ENCODE data around the gene REM1. TPM values are rescaled to one million over a fixed set of nuclear protein-coding genes. Genes with fewer than 3 reads are reported as not detected.

The REM1 gene
- total and polyA plus RNA-seq, 2 experiments from 2014 or later: 0.28 TPM; not detected in 1

GRCh38 chr20:31505903-31506302 is 30.8 kb downstream of the REM1 start (continued):
- TF ChIP-seq CTCF (conservative IDR thresholded peaks at IDR 0.05; ENCODE audit: low read depth in 2 of 2) (no peak), POLR2AphosphoS5 (IDR thresholded peaks at IDR 0.05; ENCODE audit: low read depth) (no peak), STAT1 (IDR thresholded peaks at IDR 0.05; ENCODE audit: unreplicated experiment) (no peak), CREB1 (CRISPR knock-in tag; IDR thresholded peaks at IDR 0.05; ENCODE audit: low read depth) (no peak), NANOG (IDR thresholded peaks at IDR 0.05; ENCODE audit: borderline replicate concordance) (no peak)
- TF ChIP-seq, protein P1, sequence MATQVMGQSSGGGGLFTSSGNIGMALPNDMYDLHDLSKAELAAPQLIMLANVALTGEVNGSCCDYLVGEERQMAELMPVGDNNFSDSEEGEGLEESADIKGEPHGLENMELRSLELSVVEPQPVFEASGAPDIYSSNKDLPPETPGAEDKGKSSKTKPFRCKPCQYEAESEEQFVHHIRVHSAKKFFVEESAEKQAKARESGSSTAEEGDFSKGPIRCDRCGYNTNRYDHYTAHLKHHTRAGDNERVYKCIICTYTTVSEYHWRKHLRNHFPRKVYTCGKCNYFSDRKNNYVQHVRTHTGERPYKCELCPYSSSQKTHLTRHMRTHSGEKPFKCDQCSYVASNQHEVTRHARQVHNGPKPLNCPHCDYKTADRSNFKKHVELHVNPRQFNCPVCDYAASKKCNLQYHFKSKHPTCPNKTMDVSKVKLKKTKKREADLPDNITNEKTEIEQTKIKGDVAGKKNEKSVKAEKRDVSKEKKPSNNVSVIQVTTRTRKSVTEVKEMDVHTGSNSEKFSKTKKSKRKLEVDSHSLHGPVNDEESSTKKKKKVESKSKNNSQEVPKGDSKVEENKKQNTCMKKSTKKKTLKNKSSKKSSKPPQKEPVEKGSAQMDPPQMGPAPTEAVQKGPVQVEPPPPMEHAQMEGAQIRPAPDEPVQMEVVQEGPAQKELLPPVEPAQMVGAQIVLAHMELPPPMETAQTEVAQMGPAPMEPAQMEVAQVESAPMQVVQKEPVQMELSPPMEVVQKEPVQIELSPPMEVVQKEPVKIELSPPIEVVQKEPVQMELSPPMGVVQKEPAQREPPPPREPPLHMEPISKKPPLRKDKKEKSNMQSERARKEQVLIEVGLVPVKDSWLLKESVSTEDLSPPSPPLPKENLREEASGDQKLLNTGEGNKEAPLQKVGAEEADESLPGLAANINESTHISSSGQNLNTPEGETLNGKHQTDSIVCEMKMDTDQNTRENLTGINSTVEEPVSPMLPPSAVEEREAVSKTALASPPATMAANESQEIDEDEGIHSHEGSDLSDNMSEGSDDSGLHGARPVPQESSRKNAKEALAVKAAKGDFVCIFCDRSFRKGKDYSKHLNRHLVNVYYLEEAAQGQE (IDR thresholded peaks at IDR 0.05; ENCODE audit: unreplicated experiment): no peak

- H3K4me2 ChIP-seq: no peak overlapping the region
- H3F3A ChIP-seq (replicated peaks; ENCODE audit: low read depth): peaks cover 3% of the 10 kb centered on the region; the same call in 1 of the 2 replicates
- no peaks in the 10 kb centered on the region; the same call in 2 of the 3 replicates for H3K4me1 Mint-ChIP-seq
- H3K36me3 ChIP-seq (ENCODE audit: insufficient read depth): no peaks in the 10 kb centered on the region
- no peak for ATAC-seq
- H3K27ac Mint-ChIP-seq: no peak overlapping the region
- H3K27me3 Mint-ChIP-seq (ENCODE audit: insufficient read depth, low read depth, poor library complexity): peaks cover 16% of the 10 kb centered on the region
- no peaks in the 10 kb centered on the region for H3K9me2 ChIP-seq (ENCODE audit: insufficient read depth)
- no peak overlapping the region for H3K4me3 Mint-ChIP-seq
- TF ChIP-seq CREB1 (CRISPR knock-in tag; IDR thresholded peaks at IDR 0.05; ENCODE audit: low read depth): no peak
- TF ChIP-seq CTCF (conservative IDR thresholded peaks at IDR 0.05; ENCODE audit: low read depth in 2 of 2): 0 out of 4 replicates have a peak, but pooled peaks of 1 of the 2 experiments have one; percentile 9
- no peak for TF ChIP-seq ZNF331 (CRISPR knock-in tag; IDR thresholded peaks at IDR 0.05; ENCODE audit: low read depth)
- TF ChIP-seq JUNB (IDR thresholded peaks at IDR 0.05; ENCODE audit: unreplicated experiment): no peak
- no peaks in the 10 kb centered on the region; the same call in 2 of the 3 replicates for H3K36me3 Mint-ChIP-seq (ENCODE audit: low read depth)
- no peaks in the 10 kb centered on the region for H3K27me3 ChIP-seq (ENCODE audit: insufficient read depth)
- H3K4me1 ChIP-seq (ENCODE audit: insufficient read depth): peaks cover 8% of the 10 kb centered on the region
- no peak for DNase-seq (ENCODE audit: low spot score)
- peaks cover 50% of the 10 kb centered on the region for H3K9me3 Mint-ChIP-seq
- H2AFZ ChIP-seq: peak overlapping the region; percentile 56
- no peaks in the 10 kb centered on the region for H4K20me1 ChIP-seq (replicated peaks; ENCODE audit: insufficient read depth)
- H3K79me2 ChIP-seq (replicated peaks; ENCODE audit: insufficient read depth): no peaks in the 10 kb centered on the region
- no peak overlapping the region for H3K4me3 ChIP-seq
- H3K27ac ChIP-seq (ENCODE audit: low read depth): no peak overlapping the region
Measured at GRCh38 chr20:31508517-31509244, 33.6 kb downstream of the REM1 start.

All from GM23338 (cell line).